HepG2 (cell line): ENCODE results near the gene SCAF11. TPM values are rescaled to one million over a fixed set of nuclear protein-coding genes. Genes with fewer than 3 reads are reported as not detected.

Experiments
- ATAC-seq: fragments of 200-7000 bp; cut with Tn5 transposase; 3 replicates; pipeline ENCODE4 v1.9.1; 2020; ENCODE audit warnings: mild to moderate bottlenecking, moderate library complexity
- BruUV-seq: library from RNA; stranded (reverse); fragments of 400-500 nt; replicated peaks from 2 replicates; lab custom pipeline; 2021; lab: Mats Ljungman, UMichigan
- CTCF ChIA-PET: fragments of 300-600 bp; formaldehyde crosslinking; extraction: SDS; loops from one replicate; lab custom pipeline; 2021; ENCODE audit warnings: low total read pairs, inconsistent platforms, low intra/inter-chr PET ratio; lab: Yijun Ruan, JAX
- POLR2A ChIA-PET: fragments of 350-600 bp; sonication (Branson Sonifier 250); formaldehyde crosslinking; loops from one replicate; lab custom pipeline; 2020; ENCODE audit warnings: antibody characterized with exemption, inconsistent platforms; lab: Yijun Ruan, JAX
- DNase-seq: peaks from one replicate; pipeline ENCODE4 v3.0.0-alpha.2; 2015; ENCODE audit warnings: low spot score
- FAIRE-seq: peaks from 3 replicates; lab custom pipeline; 2011; peaks lifted over from hg19 to GRCh38; lab: Jason Lieb, UNC
- H2AFZ ChIP-seq: one replicate; pipeline ENCODE4 v1.6.1; 2011; ENCODE audit warnings: low read length, inconsistent platforms
- H3K27ac ChIP-seq: fragments of 300-600 bp; 3 replicates; pipeline ENCODE4 v1.8.0; 2011; ENCODE audit warnings: mixed run types, mild to moderate bottlenecking, mixed read lengths, low read length, inconsistent platforms; ENCODE audit not compliant: insufficient read depth; ENCODE audit errors: extremely low read length
- H3K27me3 ChIP-seq, 2 experiments: fragments of 200-600 bp in 1 of 2; 2 replicates in 1 of 2; 3 replicates in 1 of 2; pipeline versions ENCODE4 v1.6.0 to v1.8.0; 2011; ENCODE audit warnings: low read length in 2 of 2, mild to moderate bottlenecking in 2 of 2, moderate library complexity in 2 of 2, inconsistent platforms in 1 of 2; ENCODE audit not compliant: insufficient read depth in 2 of 2, control insufficient read depth in 1 of 2
- H3K36me3 ChIP-seq, 2 experiments: fragments of 200-600 bp in 1 of 2; replicated peaks in 1 of 2; 2 replicates in 1 of 2; 3 replicates in 1 of 2; pipeline versions ENCODE4 v1.5.1 to v1.8.0; 2011; ENCODE audit warnings: low read length in 2 of 2, inconsistent platforms in 1 of 2; ENCODE audit not compliant: insufficient read depth in 2 of 2, control insufficient read depth in 1 of 2
- H3K4me1 ChIP-seq: 2 replicates; pipeline ENCODE4 v1.5.1; 2012; ENCODE audit warnings: low read length, inconsistent platforms; ENCODE audit not compliant: insufficient read depth
- H3K4me2 ChIP-seq: 2 replicates; pipeline ENCODE4 v1.6.0; 2011; ENCODE audit warnings: low read depth, low read length, inconsistent platforms
- H3K4me3 ChIP-seq, 3 experiments: fragments of 200-600 bp in 1 of 3; sonication (generic), shearing (Covaris generic) in 1 of 3; replicated peaks in 1 of 3; 2 replicates each; pipeline ENCODE4 v1.5.1; 2011 to 2016; ENCODE audit warnings: low read length in 3 of 3, inconsistent platforms in 2 of 3, low read depth in 2 of 3, mild to moderate bottlenecking in 2 of 3, control low read depth in 1 of 3, mixed read lengths in 1 of 3; ENCODE audit not compliant: insufficient read depth in 1 of 3
- H3K79me2 ChIP-seq: one replicate; pipeline ENCODE4 v1.6.1; 2011; ENCODE audit warnings: low read length, inconsistent platforms; ENCODE audit not compliant: insufficient read depth
- H3K9ac ChIP-seq: 2 replicates; pipeline ENCODE4 v1.6.0; 2011; ENCODE audit warnings: mild to moderate bottlenecking, low read depth, low read length, inconsistent platforms; ENCODE audit not compliant: insufficient read depth
- H3K9me3 ChIP-seq: 2 replicates; pipeline ENCODE4 v1.5.1; 2012; ENCODE audit warnings: mild to moderate bottlenecking, low read length
- H4K20me1 ChIP-seq: 2 replicates; pipeline ENCODE4 v1.6.0; 2011; ENCODE audit warnings: inconsistent platforms, mild to moderate bottlenecking, low read length, moderate library complexity; ENCODE audit not compliant: insufficient read depth
- CC2D1A ChIP-seq: sonication (generic); formaldehyde crosslinking; IDR thresholded peaks from 2 replicates; pipeline ENCODE4 v1.8.1; 2023; ENCODE audit warnings: mild to moderate bottlenecking, missing genetic modification reagents
- FOXJ3 ChIP-seq: sonication (generic); formaldehyde crosslinking; IDR thresholded peaks from 2 replicates; pipeline ENCODE4 v1.4.0; 2020; ENCODE audit warnings: missing genetic modification reagents, mild to moderate bottlenecking, borderline replicate concordance
- FUBP1 ChIP-seq: sonication (generic); formaldehyde crosslinking; IDR thresholded peaks from 2 replicates; pipeline ENCODE4 v1.5.1; 2020; ENCODE audit warnings: missing genetic modification reagents, mild to moderate bottlenecking, borderline replicate concordance
- MIXL1 ChIP-seq: IDR thresholded peaks from 2 replicates; pipeline ENCODE4 v1.6.1; 2016
- SOX6 ChIP-seq, 2 experiments: fragments of 450-650 bp in 1 of 2; sonication (generic) in 1 of 2; formaldehyde crosslinking in 1 of 2; IDR thresholded peaks; 2 replicates each; pipeline versions ENCODE4 v1.4.0 to v1.6.1; 2017 to 2020; ENCODE audit warnings: antibody characterized with exemption in 1 of 2, mild to moderate bottlenecking in 1 of 2, missing genetic modification reagents in 1 of 2
- STAT6 ChIP-seq: sonication (generic); formaldehyde crosslinking; IDR thresholded peaks from 2 replicates; pipeline ENCODE4 v1.4.0; 2020; ENCODE audit warnings: missing genetic modification reagents, mild to moderate bottlenecking, borderline replicate concordance
- ZMAT3 ChIP-seq: sonication (generic); formaldehyde crosslinking; conservative IDR thresholded peaks from 2 replicates; pipeline ENCODE4 v1.7.0; 2021; ENCODE audit warnings: missing genetic modification reagents
- ZNF20 ChIP-seq: sonication (generic); formaldehyde crosslinking; IDR thresholded peaks from 2 replicates; pipeline ENCODE4 v1.4.0; 2020; ENCODE audit warnings: mild to moderate bottlenecking, moderate library complexity, missing genetic modification reagents
- ZNF263 ChIP-seq: sonication (generic); formaldehyde crosslinking; IDR thresholded peaks from 2 replicates; pipeline ENCODE4 v1.4.0; 2020; ENCODE audit warnings: missing genetic modification reagents
- ZNF761 ChIP-seq: sonication (generic); formaldehyde crosslinking; conservative IDR thresholded peaks from 2 replicates; pipeline ENCODE4 v1.4.0; 2020; ENCODE audit warnings: mild to moderate bottlenecking, missing genetic modification reagents
- WGBS: methylation state at CpG from one replicate; pipeline ENCODE4 v1.1.6; 2017; ENCODE audit warnings: low lambda C conversion rate; 5-methylcytosine and 5-hydroxymethylcytosine counted together
- in situ Hi-C: cut with HindIII; loops from 2 replicates; pipeline ENCODE4 v1.10.0; 2017; ENCODE audit warnings: low pct_unique_long_range_greater_than_20kb; ENCODE audit not compliant: extremely low pct_ligation_motif_present
- intact Hi-C: fragments of 100-400 bp; cut with micrococcal nuclease; formaldehyde crosslinking; loops from one replicate; pipeline ENCODE4 v1.10.0; 2022; ENCODE audit not compliant: unreplicated experiment
- polyA plus RNA-seq, 8 experiments: library from polyadenylated mRNA; depleted of rRNA in 3 of 8; stranded (reverse) in 7 of 8; unstranded in 1 of 8; fragments of >200 nt; fragmentation: Illumina TruSeq in 4 of 8; extraction: Trizol in 4 of 8; gene quantifications; 2 replicates each; pipeline versions ENCODE4 v1.2.1 to v1.2.3, GENCODE V29; 2011 to 2016; ENCODE audit warnings: low read depth in 4 of 8, missing spikeins in 1 of 8, mixed read lengths in 1 of 8; ENCODE audit not compliant: insufficient read depth in 1 of 8
- total RNA-seq, 5 experiments: library from RNA; depleted of rRNA; stranded (reverse); fragments of >200 nt; fragmentation: Illumina TruSeq; extraction: Trizol; gene quantifications; 2 replicates each; pipeline ENCODE4 v1.2.3, GENCODE V29; 2016; ENCODE audit warnings: low read depth in 1 of 5
- TF ChIP-seq, protein P1 (sequence below): sonication (generic); formaldehyde crosslinking; conservative IDR thresholded peaks from 2 replicates; pipeline ENCODE4 v1.8.0; 2022; ENCODE audit warnings: mild to moderate bottlenecking, moderate library complexity, missing genetic modification reagents
- TF ChIP-seq, protein P2 (sequence below): sonication (generic); formaldehyde crosslinking; IDR thresholded peaks from 2 replicates; pipeline ENCODE4 v1.5.1; 2020; ENCODE audit warnings: missing genetic modification reagents, mild to moderate bottlenecking, borderline replicate concordance
- TF ChIP-seq, protein P3 (sequence below): sonication (generic); formaldehyde crosslinking; IDR thresholded peaks from 2 replicates; pipeline ENCODE4 v1.8.0; 2022; ENCODE audit warnings: mild to moderate bottlenecking, missing genetic modification reagents, moderate library complexity

The SCAF11 gene
- total and polyA plus RNA-seq, 2 of the 13 experiments (the other 11 are each of a cell fraction or from before 2014, with no cell fraction given): 26.9 to 38.3 TPM

DNA sequence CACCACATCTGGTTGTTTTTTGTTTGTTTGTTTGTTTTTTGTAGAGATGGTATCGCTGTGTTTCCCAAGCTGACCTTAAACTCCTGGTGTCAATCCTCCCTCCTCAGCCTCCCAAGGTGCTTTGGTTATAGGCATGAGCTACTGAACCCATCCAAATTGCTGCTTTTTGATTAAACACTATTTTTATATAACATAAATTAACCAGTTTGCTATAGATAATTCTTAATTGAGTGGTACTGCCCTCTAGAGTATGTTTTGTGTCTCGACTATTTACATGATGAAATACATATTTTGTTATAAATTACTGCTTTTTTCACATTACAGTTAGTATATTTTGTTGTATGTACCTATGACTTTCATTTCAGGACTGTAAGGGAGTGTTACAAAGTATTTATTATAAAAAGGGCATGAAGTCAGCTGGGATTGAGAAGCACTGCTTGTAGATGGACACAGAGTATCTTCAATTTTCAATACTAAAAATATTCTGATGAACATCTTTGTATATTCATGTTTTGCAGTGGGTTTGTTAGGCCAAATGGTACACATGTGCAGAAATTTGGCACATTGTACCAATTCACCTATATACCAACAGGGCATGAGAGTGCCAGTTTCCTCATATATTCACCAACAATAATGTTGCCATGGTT is 14.9 kb upstream of the SCAF11 start:
- intact Hi-C loops (no loop called here), in situ Hi-C loops (no loop called here)
- no peaks in the 10 kb centered on the region for H3K36me3 ChIP-seq
- 6% methylated on average over 2 of the region's 2 CpGs for WGBS
- no peak overlapping the region for H2AFZ ChIP-seq
- ChIA-PET POLR2A (no interaction called here), CTCF (no interaction called here)
- no peak overlapping the region for H3K4me3 ChIP-seq
- no peaks in the 10 kb centered on the region for H3K27me3 ChIP-seq
- H3K79me2 ChIP-seq: no peaks in the 10 kb centered on the region
- H4K20me1 ChIP-seq: no peaks in the 10 kb centered on the region
- peaks cover 8% of the 10 kb centered on the region; the same call in 1 of the 2 replicates for H3K4me1 ChIP-seq
- no peak overlapping the region for H3K4me2 ChIP-seq
- FAIRE-seq (no peak), ATAC-seq (no peak), DNase-seq (no peak)
- no peaks in the 10 kb centered on the region for H3K9me3 ChIP-seq
- no peak overlapping the region for H3K27ac ChIP-seq
- BruUV-seq: no TSS peak
- no peak overlapping the region for H3K9ac ChIP-seq
- no peak for TF ChIP-seq FUBP1 (CRISPR knock-in tag)
- TF ChIP-seq ZNF20 (CRISPR knock-in tag): no peak
- TF ChIP-seq, protein P1, sequence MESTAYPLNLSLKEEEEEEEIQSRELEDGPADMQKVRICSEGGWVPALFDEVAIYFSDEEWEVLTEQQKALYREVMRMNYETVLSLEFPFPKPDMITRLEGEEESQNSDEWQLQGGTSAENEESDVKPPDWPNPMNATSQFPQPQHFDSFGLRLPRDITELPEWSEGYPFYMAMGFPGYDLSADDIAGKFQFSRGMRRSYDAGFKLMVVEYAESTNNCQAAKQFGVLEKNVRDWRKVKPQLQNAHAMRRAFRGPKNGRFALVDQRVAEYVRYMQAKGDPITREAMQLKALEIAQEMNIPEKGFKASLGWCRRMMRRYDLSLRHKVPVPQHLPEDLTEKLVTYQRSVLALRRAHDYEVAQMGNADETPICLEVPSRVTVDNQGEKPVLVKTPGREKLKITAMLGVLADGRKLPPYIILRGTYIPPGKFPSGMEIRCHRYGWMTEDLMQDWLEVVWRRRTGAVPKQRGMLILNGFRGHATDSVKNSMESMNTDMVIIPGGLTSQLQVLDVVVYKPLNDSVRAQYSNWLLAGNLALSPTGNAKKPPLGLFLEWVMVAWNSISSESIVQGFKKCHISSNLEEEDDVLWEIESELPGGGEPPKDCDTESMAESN: no peak
- TF ChIP-seq CC2D1A: no peak
- no peak for TF ChIP-seq ZNF263 (CRISPR knock-in tag)
- TF ChIP-seq FOXJ3 (CRISPR knock-in tag): no peak
- TF ChIP-seq, protein P2, sequence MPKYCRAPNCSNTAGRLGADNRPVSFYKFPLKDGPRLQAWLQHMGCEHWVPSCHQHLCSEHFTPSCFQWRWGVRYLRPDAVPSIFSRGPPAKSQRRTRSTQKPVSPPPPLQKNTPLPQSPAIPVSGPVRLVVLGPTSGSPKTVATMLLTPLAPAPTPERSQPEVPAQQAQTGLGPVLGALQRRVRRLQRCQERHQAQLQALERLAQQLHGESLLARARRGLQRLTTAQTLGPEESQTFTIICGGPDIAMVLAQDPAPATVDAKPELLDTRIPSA: no peak
- no peak for TF ChIP-seq ZMAT3 (CRISPR knock-in tag)
- no peak for TF ChIP-seq STAT6 (CRISPR knock-in tag)
- TF ChIP-seq SOX6 (IDR thresholded peaks at IDR 0.05): no peak
- TF ChIP-seq SOX6 (CRISPR knock-in tag; IDR thresholded peaks at IDR 0.05): no peak
- TF ChIP-seq, protein P3, sequence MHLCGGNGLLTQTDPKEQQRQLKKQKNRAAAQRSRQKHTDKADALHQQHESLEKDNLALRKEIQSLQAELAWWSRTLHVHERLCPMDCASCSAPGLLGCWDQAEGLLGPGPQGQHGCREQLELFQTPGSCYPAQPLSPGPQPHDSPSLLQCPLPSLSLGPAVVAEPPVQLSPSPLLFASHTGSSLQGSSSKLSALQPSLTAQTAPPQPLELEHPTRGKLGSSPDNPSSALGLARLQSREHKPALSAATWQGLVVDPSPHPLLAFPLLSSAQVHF (CRISPR knock-in tag): no peak
- TF ChIP-seq MIXL1 (CRISPR knock-in tag): no peak
- TF ChIP-seq ZNF761 (CRISPR knock-in tag): no peak
